ENCODE measurements around the gene SSTR5. TPM values are rescaled to one million over a fixed set of nuclear protein-coding genes. Genes with fewer than 3 reads are reported as not detected.
"Not testable (repeated sequence)": the region's sequence is repeated elsewhere in the genome, so short reads cannot be mapped to it uniquely, and the experiment has no call there.

SSTR5 gene
- total RNA-seq, 1 donor from 2014 or later = not detected

- Histone ChIP-seq H3K4me3 (no peak overlapping the region), H3K27me3 (peaks cover 67% of the 10 kb centered on the region), H3K36me3 (no peaks in the 10 kb centered on the region), H3K9me3 (no peaks in the 10 kb centered on the region), H3K4me1 (no peaks in the 10 kb centered on the region), H3K27ac (no peak overlapping the region)
- intact Hi-C loops (cut with DNase I) = no loop called here
- ATAC-seq (no peak), DNase-seq (no peak)
- no peak for TF ChIP-seq CTCF (IDR thresholded peaks at IDR 0.05)
These were observed 9.9 kb downstream of the SSTR5 start for GRCh38 chr16:1082266-1082951.

- H3K27me3 ChIP-seq = peaks cover 74% of the 10 kb centered on the region
- TF ChIP-seq CTCF (IDR thresholded peaks at IDR 0.05) = no peak
These were observed 10.6 kb downstream of the SSTR5 start for GRCh38 chr16:1082952-1083675.

GRCh38 chr16:1084971-1085370, 12.4 kb downstream of the SSTR5 start:
- Histone ChIP-seq H3K36me3 (no peaks in the 10 kb centered on the region), H3K4me1 (no peaks in the 10 kb centered on the region), H3K27ac (no peak overlapping the region), H3K27me3 (peaks cover 84% of the 10 kb centered on the region), H3K9me3 (no peaks in the 10 kb centered on the region), H3K4me3 (no peak overlapping the region)
- TF ChIP-seq CTCF (IDR thresholded peaks at IDR 0.05) = no peak
- DNase-seq (no peak), ATAC-seq (no peak)
- intact Hi-C loops (cut with DNase I) = no loop called here

More at GRCh38 chr16:1082952-1083675, 10.6 kb downstream of the SSTR5 start:
- Histone ChIP-seq H3K4me1 (no peaks in the 10 kb centered on the region), H3K9me3 (no peaks in the 10 kb centered on the region), H3K27ac (no peak overlapping the region), H3K36me3 (no peaks in the 10 kb centered on the region), H3K4me3 (no peak overlapping the region)
- intact Hi-C loops (cut with DNase I) = no loop called here
- ATAC-seq (no peak), DNase-seq (no peak)

- intact Hi-C loops (cut with DNase I); H3K36me3 ChIP-seq; H3K4me1 ChIP-seq; H3K27ac ChIP-seq; H3K4me3 ChIP-seq; H3K9me3 ChIP-seq; DNase-seq; ATAC-seq: not testable (repeated sequence)
- peaks cover 77% of the 10 kb centered on the region for H3K27me3 ChIP-seq
These were observed 13.9 kb downstream of the SSTR5 start for GRCh38 chr16:1086443-1086842.

GRCh38 chr16:1088295-1089170, 16.0 kb downstream of the SSTR5 start:
- peaks cover 56% of the 10 kb centered on the region for H3K27me3 ChIP-seq
- H3K4me1 ChIP-seq = no peaks in the 10 kb centered on the region
- TF ChIP-seq CTCF (IDR thresholded peaks at IDR 0.05) = no peak
- no peak for DNase-seq
- no peak overlapping the region for H3K27ac ChIP-seq
- intact Hi-C loops (cut with DNase I) = no loop called here
- no peak overlapping the region for H3K4me3 ChIP-seq
- no peaks in the 10 kb centered on the region for H3K36me3 ChIP-seq
- H3K9me3 ChIP-seq = no peaks in the 10 kb centered on the region
- ATAC-seq = no peak
